ENCODE measurements around the gene C2CD3.
"Not testable (repeated sequence)": the region's sequence is repeated elsewhere in the genome, so short reads cannot be mapped to it uniquely, and the experiment has no call there.

Gene C2CD3

DNA sequence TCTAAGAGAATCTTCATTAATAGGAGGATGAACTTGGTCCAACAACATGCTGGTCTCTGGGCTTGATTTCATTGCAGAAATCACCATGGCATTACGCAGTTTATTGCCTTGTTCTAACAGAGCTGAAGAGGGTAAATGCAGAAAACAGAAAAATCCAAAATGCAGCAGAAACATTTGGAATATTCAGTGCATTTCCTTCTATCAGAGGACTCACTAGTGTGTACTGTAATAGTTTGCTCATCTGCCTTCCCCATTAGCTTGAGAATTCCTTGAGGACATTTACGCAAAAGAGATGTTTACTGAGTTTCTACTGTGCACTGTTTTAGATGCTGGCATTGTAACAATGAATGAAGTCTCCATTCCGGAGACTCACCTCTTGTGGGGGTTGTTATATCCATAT, 37.4 kb downstream of the C2CD3 start:
- H3K4me3 ChIP-seq (ENCODE audit: low read length), result no peak overlapping the region
- DNase-seq (ENCODE audit: low read depth, low spot score), result no peak

DNA sequence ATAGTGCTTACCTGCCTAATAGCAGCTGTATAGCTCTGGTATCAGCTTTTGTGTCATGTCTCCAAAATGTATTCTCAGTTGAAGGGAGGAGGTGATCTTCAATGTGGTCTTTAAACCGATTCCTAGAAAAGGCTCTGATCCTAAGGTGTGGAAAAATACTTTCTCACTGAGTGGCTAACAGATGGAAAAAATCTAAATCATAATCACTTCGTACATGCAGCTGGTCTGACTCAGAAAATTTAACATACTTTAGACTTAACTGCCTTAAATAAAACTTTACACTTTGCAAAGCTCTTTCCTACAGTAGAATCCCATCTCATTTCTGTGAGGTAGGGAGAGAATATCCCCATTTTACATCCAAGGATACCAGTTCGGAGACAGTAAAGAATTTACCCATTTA, 38.0 kb downstream of the C2CD3 start:
- DNase-seq (ENCODE audit: low read depth, low spot score), result no peak
- no peak overlapping the region for H3K4me3 ChIP-seq (ENCODE audit: low read length)

DNA sequence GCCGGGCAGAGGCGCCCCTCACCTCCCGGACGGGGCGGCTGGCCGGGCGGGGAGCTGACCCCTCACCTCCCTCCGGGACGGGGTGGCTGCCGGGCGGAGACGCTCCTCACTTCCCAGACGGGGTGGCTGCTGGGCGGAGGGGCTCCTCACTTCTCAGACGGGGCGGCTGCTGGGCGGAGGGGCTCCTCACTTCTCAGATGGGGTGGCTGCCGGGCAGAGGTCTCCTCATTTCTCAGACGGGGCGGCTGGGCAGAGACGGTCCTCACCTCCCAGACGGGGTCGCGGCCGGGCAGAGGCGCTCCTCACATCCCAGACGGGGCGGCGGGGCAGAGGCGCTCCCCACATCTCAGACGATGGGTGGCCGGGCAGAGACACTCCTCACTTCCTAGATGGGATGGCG, 41.7 kb downstream of the C2CD3 start:
- not testable (repeated sequence) for H3K4me3 ChIP-seq (ENCODE audit: low read length); DNase-seq (ENCODE audit: low read depth, low spot score)

DNA sequence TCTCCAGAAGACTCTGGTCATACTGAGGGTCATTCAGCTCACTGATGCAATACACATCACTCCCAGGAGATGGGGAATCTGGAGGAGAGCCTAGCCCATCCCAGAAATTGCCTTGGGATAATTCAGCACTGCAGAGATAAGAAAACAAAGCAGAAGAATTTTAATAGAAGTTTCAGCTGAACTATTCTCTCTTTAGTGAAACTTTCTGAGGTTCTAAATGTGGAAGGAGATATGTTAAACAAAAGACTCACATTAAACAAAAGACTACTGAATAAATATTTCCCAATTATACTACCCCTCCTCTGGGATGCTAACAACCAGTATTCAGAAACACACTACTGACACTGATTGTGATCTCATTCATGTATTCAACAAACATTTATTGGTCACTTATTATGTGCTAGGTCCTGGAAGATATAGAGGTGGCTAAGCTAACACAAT, 47.8 kb downstream of the C2CD3 start:
- no peak overlapping the region for H3K4me3 ChIP-seq (ENCODE audit: low read length)

DNA sequence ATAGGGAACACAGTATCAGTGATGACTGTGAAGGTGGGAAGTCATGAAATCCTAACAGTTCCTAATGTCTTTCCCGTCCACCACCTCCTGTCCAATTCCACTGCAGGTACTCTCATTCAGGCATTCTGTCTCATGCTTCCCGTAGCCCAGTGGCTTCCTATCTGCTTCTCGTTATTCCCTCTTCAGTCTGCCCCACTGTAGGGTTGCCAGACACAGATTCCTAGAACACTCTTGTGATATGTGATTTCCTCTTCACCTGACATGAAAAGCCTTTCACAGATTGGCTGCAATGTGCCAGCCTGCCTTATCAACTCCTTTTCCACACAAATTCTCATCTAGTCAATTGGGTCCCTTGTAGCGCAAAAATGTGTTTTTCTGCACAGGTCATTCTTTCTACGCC, 49.0 kb downstream of the C2CD3 start:
- no peak overlapping the region for H3K4me3 ChIP-seq (ENCODE audit: low read length)
- no peak for DNase-seq (ENCODE audit: low read depth, low spot score)

More for the DNA sequence above, 47.8 kb downstream of the C2CD3 start:
- DNase-seq (ENCODE audit: low read depth, low spot score), result no peak

DNA sequence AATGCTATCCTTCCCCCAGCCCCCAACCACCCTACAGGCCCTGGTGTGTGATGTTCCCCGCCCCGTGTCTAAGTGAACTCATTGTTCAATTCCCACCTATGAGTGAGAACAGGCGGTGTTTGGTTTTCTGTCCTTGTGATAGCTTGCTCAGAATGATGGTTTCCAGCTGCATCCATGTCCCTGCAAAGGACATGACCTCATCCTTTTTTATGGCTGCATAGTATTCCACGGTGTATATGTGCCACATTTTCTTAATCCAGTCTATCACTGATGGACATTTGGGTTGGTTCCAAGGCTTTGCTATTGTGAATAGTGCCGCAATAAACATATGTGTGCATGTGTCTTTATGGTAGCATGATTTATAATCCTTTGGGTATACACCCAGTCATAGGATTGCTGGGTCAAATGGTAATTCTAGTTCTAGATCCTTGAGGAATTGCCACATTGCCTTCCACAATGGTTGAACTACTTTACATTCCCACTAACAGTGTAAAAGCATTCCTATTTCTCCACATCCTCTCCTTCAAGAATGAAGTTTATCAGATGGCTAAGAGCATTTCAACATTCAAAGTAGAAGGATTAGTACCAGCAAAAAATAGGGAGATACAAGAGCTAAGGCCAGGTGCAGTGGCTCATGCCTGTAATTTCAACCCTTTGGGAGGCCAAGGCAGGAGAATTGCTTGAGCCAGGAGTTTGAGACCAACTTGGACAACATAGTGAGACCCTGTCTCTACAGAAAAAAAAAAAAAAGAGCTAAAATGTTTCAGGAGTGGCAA, 50.4 kb downstream of the C2CD3 start:
- DNase-seq (ENCODE audit: low read depth, low spot score); H3K4me3 ChIP-seq (ENCODE audit: low read length): not testable (repeated sequence)

DNA sequence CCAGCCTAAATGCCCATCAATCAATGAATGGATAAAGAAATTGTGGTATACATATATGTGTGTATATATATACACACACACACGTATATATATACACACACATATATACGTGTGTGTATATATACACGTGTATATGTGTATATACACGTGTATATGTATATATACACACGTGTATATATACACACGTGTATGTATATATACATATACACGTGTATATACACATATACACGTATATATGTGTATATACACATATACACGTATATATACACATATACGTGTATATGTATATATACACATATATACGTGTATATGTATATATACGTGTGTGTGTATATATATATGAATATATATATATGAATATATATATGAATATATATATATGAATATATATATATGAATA, 54.1 kb downstream of the C2CD3 start:
- no peak overlapping the region for H3K4me3 ChIP-seq (ENCODE audit: low read length)

DNA sequence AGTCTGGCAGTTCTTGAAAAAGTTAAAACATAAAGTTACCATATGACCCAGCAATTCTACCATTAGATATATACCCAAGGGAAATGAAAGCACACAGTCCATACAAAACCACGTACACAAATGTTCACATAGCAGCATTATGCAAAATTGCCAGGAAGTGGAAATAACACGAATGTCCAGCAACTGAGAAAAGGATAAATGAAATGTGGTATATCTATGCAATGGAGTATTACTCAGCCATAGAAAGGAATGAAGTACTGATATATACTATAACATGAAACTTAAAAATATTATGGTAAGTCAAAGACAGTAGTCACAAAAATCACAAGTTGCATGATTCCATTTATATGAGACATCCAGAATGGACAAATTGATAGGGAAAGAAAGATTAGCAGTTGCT, 57.9 kb downstream of the C2CD3 start:
- DNase-seq (ENCODE audit: low read depth, low spot score), result no peak
- no peak overlapping the region for H3K4me3 ChIP-seq (ENCODE audit: low read length)

More for the DNA sequence above, 54.1 kb downstream of the C2CD3 start:
- no peak for DNase-seq (ENCODE audit: low read depth, low spot score)

DNA sequence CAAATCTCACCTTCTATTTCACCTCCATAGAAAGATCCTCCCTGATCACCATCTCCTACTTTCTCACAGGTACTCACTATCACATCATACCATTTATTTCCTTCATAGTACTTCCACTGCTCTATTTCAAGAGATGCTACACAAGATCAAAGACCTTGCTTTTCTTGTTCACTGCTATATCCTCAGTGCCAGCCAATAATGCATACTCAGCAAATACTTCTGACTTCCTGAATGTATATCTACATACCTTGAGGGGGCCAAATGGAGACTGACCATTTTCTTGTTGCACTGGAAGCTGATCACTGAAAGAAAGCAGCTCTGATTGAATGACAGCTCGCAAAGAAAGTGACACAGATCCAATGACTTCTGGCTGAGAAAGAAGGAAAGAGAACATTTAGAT, 64.7 kb downstream of the C2CD3 start:
- no peak overlapping the region for H3K4me3 ChIP-seq (ENCODE audit: low read length)
- no peak for DNase-seq (ENCODE audit: low read depth, low spot score)

DNA sequence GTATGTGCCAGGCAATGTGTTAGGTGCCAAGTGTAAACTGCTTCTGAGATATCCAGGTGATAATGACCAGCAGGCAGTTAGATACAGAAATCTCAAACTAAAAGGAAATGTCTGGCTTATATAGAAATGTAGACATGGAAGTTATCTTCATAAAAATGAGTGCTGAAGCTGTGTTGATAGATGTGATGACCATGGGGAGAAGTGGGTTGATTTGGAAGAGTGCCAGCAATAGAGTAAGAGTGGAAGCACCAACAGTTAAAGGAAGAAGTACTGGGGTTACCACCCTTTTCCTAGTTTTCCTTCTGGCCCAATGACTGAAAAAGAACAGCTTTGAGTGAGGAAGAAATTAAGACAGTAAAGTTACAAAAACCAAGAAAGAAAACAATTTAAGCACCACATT, 68.5 kb downstream of the C2CD3 start:
- no peak for DNase-seq (ENCODE audit: low read depth, low spot score)
- H3K4me3 ChIP-seq (ENCODE audit: low read length), result no peak overlapping the region

DNA sequence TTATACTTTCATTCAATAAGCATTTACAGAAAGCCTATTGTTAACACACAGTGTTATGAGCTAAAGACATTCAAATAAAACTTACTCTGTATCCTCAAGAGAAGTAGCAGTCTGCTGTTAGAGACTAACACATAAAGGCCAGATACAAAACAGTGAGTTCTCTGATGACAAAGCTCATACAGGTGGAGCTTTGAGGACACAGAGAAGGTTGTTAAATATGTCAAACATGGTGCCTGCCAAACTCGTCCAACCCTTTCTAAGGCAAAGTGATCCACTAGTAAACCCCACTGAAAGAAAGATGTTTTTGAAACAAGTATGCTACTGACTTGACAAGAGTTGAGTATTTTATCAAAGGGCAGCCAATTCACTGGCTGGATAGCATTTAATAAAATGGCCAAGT, 70.1 kb downstream of the C2CD3 start:
- no peak overlapping the region for H3K4me3 ChIP-seq (ENCODE audit: low read length)
- DNase-seq (ENCODE audit: low read depth, low spot score), result no peak

DNA sequence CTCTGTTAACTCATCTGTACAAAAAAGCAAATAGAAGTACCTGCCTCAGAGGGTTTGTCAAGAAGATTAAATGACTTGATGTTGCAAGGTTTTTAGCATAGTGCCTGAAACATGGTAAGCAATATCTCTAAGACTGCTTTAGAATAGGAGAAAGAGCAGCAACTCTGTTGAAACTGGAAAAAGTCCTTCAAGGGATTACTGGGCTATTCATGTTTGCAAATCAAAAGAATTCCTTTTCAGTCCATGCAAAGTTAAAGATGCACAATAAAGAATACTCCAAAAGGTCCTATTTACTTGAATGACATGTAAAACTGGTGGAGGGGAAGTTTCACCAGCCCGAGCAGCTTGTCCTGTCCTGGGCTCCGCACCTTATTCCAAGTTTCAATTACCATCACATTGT, 70.6 kb downstream of the C2CD3 start:
- DNase-seq (ENCODE audit: low read depth, low spot score), result no peak

DNA sequence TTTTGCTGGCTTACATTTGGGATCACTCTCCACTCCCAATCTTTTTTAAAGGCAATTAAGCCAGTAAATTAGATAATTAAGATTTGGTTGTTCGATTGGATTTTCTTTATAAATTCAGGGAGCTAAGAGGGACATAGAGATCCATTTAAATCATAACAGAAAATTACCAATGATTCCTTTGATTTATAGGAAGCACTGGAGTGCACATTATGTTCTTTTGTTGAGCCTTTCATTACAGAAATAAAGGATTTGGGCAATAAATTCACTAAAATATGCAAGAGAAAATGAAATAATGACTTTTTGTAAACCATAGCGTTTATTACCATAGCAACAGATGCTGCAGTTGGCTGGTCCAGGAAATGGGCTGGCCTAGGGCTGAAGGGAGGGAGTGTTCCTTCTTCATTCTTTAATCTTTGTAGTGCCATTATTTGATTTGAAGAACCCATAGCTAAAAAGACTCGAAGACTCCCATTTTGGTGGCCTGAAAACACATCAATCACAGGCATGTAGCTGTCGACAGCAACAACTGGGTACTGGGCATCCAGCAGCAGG, 73.0 kb downstream of the C2CD3 start:
- no peak overlapping the region for H3K4me3 ChIP-seq (ENCODE audit: low read length)
- DNase-seq (ENCODE audit: low read depth, low spot score), result no peak

More for the DNA sequence above, 70.6 kb downstream of the C2CD3 start:
- no peak overlapping the region for H3K4me3 ChIP-seq (ENCODE audit: low read length)

DNA sequence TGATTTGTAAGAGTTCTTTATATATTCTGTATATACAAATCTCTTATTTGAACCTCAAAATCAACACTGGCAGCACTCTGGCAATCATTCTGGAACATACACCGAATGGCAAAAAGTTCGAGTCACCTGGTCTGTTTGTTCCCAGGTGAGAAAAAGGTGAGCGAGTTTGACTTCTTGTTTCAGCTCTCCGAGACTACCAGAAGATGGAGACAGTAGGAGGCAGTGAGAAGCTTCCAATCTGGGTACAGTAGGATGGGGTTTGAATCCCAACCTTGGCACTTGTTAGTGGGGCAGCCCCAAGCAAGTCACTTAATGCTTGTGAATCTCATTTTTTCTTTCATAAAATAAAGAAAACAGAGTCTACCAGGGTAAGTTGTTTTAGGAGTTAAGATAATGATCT, 76.4 kb downstream of the C2CD3 start:
- DNase-seq (ENCODE audit: low read depth, low spot score), result no peak
- H3K4me3 ChIP-seq (ENCODE audit: low read length), result no peak overlapping the region

DNA sequence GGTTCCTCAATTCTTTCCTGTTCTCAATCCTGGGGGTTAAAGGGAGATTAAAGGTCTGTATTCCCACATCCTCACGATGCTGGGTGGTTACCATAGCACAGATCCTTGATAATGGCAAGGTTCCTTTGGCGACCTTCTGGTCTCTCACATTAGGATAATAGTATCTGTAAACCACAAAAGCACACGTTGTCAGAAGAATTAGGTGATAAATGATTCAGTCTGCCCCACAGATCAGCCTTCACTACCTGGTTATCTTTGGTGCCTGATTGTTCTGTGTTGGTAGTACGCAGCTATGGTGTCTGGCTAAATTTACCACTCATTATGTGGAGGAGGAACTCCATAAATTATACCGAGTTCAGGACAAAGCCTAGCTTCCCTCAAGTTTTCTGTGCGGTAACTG, 78.4 kb downstream of the C2CD3 start:
- H3K4me3 ChIP-seq (ENCODE audit: low read length), result no peak overlapping the region
- no peak for DNase-seq (ENCODE audit: low read depth, low spot score)

DNA sequence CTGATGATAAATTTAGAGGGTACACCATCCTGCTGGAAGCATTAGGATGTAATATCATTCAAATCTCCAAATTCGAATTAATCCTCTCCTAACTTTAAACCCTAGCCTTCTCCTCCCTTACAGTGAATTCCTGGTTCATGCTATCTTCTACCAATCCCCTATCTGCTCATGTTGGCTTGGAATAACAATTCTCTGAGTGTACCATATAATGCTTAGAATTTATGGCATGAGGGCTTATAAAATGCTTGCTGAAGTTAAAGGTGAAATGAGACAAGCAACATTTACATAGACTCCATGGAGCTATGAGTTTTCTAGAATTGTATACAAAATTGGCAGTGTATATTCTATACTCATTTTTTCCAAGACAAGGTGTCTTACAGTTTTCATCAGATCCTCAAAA, 79.3 kb downstream of the C2CD3 start:
- no peak overlapping the region for H3K4me3 ChIP-seq (ENCODE audit: low read length)
- no peak for DNase-seq (ENCODE audit: low read depth, low spot score)

DNA sequence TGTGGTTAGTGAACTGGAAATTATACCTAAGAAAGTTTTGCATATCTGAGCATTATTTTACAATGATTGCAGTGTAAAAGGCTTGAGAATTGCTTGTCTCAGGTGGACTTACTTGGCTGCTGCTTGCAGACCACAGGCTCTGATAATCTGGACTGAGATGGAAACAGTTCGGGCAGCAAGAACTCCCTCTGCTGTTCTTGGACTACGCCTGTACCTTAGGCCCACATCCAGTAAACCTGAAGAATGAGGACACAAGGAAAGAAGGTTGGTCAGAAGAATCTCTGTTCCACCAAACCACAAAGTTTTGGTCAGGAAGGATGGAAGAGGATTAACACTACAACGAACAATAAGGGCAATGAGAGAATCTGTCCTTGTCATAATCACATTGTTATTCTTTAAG, 80.1 kb downstream of the C2CD3 start:
- H3K4me3 ChIP-seq (ENCODE audit: low read length), result no peak overlapping the region
- no peak for DNase-seq (ENCODE audit: low read depth, low spot score)

DNA sequence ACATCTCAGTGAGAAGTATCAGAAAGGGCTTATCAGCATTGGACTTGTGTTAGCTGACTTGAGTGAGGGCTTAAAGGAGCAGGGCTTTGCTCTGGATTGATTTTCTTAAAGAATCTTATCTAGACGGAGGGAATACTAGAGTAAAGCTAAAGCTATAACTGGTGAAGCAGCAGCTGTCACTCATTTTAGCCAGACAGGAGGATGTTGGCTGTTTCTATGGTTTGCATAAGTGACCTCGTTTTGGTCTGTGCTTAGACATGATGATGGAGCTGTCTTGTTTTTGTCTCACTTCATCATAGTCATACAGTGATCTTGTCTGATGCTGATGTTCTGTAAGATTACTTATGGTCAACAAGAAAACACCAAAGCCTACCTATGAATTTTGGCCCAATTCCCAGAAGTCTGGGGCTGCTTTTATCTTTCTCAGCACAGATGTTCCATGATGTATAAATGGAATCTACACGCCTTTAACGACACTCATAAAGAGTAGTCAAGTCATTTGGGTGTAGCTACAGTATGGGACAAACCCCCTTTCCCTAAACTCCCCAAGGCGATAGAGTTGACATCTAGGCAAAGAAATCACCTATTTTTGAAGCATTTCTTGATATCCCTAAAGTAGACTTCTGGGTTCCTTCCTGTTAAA, 84.4 kb downstream of the C2CD3 start:
- DNase-seq (ENCODE audit: low read depth, low spot score), result no peak
- no peak overlapping the region for H3K4me3 ChIP-seq (ENCODE audit: low read length)

DNA sequence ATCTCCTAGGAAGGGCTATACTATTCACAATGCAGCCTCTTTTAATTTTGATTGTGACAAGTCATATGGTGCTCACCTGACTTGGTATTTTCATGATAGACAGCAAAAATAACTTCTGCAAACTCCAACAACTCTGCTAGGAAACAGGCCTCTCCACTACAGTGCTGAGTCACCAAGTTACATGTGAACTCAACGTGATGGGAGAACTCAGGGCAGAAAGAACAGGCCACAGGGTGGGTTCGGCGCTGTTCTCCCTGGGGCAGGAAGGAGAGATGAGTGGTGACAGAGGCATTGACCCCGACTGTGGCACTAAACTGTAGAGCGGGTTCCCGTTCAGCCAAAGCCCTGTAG, 85.3 kb downstream of the C2CD3 start:
- no peak overlapping the region for H3K4me3 ChIP-seq (ENCODE audit: low read length)
- DNase-seq (ENCODE audit: low read depth, low spot score), result no peak

DNA sequence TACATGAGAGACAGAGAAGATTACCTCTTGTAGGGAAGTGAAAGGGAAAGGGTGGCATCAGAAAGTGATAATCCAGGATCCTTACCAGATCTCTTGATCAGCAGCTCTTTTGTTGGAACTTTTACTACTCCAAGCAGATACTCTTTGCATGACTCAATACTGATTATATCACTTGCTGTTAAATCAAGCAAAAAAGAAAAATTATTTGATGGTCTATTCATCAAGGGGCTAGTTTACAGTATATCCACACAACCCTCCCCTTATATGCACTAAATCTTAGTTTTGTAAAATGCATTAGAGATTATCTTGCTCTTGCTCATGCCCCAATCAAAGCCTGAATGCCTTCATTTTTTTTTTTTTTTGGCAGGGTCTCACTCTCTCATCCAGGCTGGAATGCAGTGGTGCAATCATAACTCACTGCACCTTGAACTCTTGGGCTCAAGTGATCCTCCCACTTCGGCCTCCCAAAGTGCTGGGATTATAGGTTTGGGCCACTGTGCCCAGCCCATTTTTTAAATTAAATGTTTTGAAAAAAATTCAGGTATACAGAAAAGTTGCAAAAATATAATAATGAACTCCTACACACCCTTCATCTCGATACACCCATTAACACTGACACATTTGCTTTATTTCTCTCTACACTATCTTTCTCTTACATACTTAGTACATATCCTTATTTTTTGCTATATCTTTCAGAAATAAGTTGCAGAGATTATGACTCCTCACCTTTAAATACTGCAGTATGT, 85.8 kb downstream of the C2CD3 start:
- no peak for DNase-seq (ENCODE audit: low read depth, low spot score)

More for the DNA sequence above, 85.8 kb downstream of the C2CD3 start:
- no peak overlapping the region for H3K4me3 ChIP-seq (ENCODE audit: low read length)
